Activated CD4-positive, alpha-beta memory T cell treated with anti-CD3 and anti-CD28 coated beads for 36 hours (primary cell): ENCODE results near the gene INSM2. TPM values are rescaled to one million over a fixed set of nuclear protein-coding genes. Genes with fewer than 3 reads are reported as not detected.

Experiments
- CTCF ChIA-PET: fragments of 350-600 bp; sonication (Branson Sonifier 250); formaldehyde crosslinking; loops from one replicate; lab custom pipeline; 2021; ENCODE audit warnings: antibody characterized with exemption, inconsistent platforms; lab: Charles Lee
- POLR2A ChIA-PET: fragments of 350-600 bp; sonication (Branson Sonifier 250); formaldehyde crosslinking; loops from one replicate; lab custom pipeline; 2021; ENCODE audit warnings: antibody characterized with exemption; lab: Charles Lee
- DNase-seq: peaks from one replicate; pipeline ENCODE4 v3.0.0-alpha.2; 2020
- H3K27ac Mint-ChIP-seq: one replicate; pipeline ENCODE4 v1.8.0; 2021; ENCODE audit warnings: mixed read lengths
- H3K27me3 Mint-ChIP-seq: one replicate; pipeline ENCODE4 v1.8.0; 2021; ENCODE audit warnings: mixed read lengths
- H3K36me3 Mint-ChIP-seq: one replicate; pipeline ENCODE4 v1.8.0; 2021; ENCODE audit warnings: mixed read lengths
- H3K4me1 Mint-ChIP-seq: one replicate; pipeline ENCODE4 v1.8.0; 2021; ENCODE audit warnings: low read depth, mixed read lengths
- H3K4me3 Mint-ChIP-seq: one replicate; pipeline ENCODE4 v1.8.0; 2021; ENCODE audit warnings: mild to moderate bottlenecking, mixed read lengths
- H3K9me3 Mint-ChIP-seq: one replicate; pipeline ENCODE4 v1.8.0; 2021; ENCODE audit warnings: mixed read lengths
- intact Hi-C: fragments of 100-400 bp; cut with micrococcal nuclease; formaldehyde crosslinking; loops from one replicate; pipeline ENCODE4 v1.15.1; 2023
- total RNA-seq, 2 experiments: library from RNA; stranded (reverse); gene quantifications; one replicate each; pipeline ENCODE4 v1.2.3, GENCODE V29; 2021

INSM2 gene
- total RNA-seq, 2 experiments from 2014 or later: not detected

GRCh38 chr14:35525695-35526094, 8.3 kb upstream of the INSM2 start:
- ChIA-PET CTCF (no interaction called here), POLR2A (no interaction called here)
- H3K27me3 Mint-ChIP-seq: peaks cover 16% of the 10 kb centered on the region
- no peaks in the 10 kb centered on the region for H3K9me3 Mint-ChIP-seq
- H3K27ac Mint-ChIP-seq: no peak overlapping the region
- no peaks in the 10 kb centered on the region for H3K4me1 Mint-ChIP-seq
- H3K4me3 Mint-ChIP-seq: no peak overlapping the region
- no peak for DNase-seq
- H3K36me3 Mint-ChIP-seq: no peaks in the 10 kb centered on the region
- intact Hi-C loops: no loop called here

- CTCF ChIA-PET: no interaction called here
- H3K4me1 Mint-ChIP-seq: no peaks in the 10 kb centered on the region
- POLR2A ChIA-PET: no interaction called here
Observed at GRCh38 chr14:35526962-35527361, 7.0 kb upstream of the INSM2 start.

GRCh38 chr14:35531960-35532747, 1.8 kb upstream of the INSM2 start:
- H3K36me3 Mint-ChIP-seq: peaks cover 2% of the 10 kb centered on the region
- intact Hi-C loops: loop anchor here (2.0 to 5.0 kb wide), 3 partner anchors 50 to 155 kb away; no protein-coding TSS in a partner anchor
- ChIA-PET POLR2A (interaction anchor here (2.2 kb wide), 1 partner anchor 294 kb away, joined by 6 read pairs; the partner anchor contains the start of gene BRMS1L), CTCF (interaction anchor here (0.8 to 0.9 kb wide), 2 partner anchors 11 to 290 kb away, joined by 3 read pairs; no protein-coding TSS in a partner anchor)
- H3K27me3 Mint-ChIP-seq: peaks cover 35% of the 10 kb centered on the region
- no peak overlapping the region for H3K4me3 Mint-ChIP-seq
- peaks cover 11% of the 10 kb centered on the region for H3K4me1 Mint-ChIP-seq
- DNase-seq: no peak
- no peaks in the 10 kb centered on the region for H3K9me3 Mint-ChIP-seq
- H3K27ac Mint-ChIP-seq: no peak overlapping the region

More at GRCh38 chr14:35526962-35527361, 7.0 kb upstream of the INSM2 start:
- intact Hi-C loops: no loop called here
- no peak overlapping the region for H3K27ac Mint-ChIP-seq
- H3K36me3 Mint-ChIP-seq: no peaks in the 10 kb centered on the region
- peaks cover 19% of the 10 kb centered on the region for H3K27me3 Mint-ChIP-seq
- H3K4me3 Mint-ChIP-seq: no peak overlapping the region
- no peaks in the 10 kb centered on the region for H3K9me3 Mint-ChIP-seq
- DNase-seq: no peak

GRCh38 chr14:35532783-35533356, 1.1 kb upstream of the INSM2 start:
- H3K27ac Mint-ChIP-seq: no peak overlapping the region
- H3K27me3 Mint-ChIP-seq: peaks cover 35% of the 10 kb centered on the region
- H3K36me3 Mint-ChIP-seq: peaks cover 2% of the 10 kb centered on the region
- peak overlapping the region; percentile 47 for H3K4me3 Mint-ChIP-seq
- DNase-seq: no peak
- no peaks in the 10 kb centered on the region for H3K9me3 Mint-ChIP-seq
- ChIA-PET POLR2A (interaction anchor here (1.4 to 2.2 kb wide), 2 partner anchors 11 to 293 kb away, joined by 4 to 6 read pairs; partner anchors contain the start of gene BRMS1L), CTCF (no interaction called here)
- peaks cover 11% of the 10 kb centered on the region for H3K4me1 Mint-ChIP-seq
- intact Hi-C loops: loop anchor here (2.0 to 5.0 kb wide), 3 partner anchors 51 to 154 kb away; no protein-coding TSS in a partner anchor

- DNase-seq: peak; percentile 18
- Mint-ChIP-seq H3K9me3 (no peaks in the 10 kb centered on the region), H3K4me1 (peaks cover 11% of the 10 kb centered on the region), H3K36me3 (peaks cover 4% of the 10 kb centered on the region), H3K4me3 (peak overlapping the region; percentile 47), H3K27ac (no peak overlapping the region), H3K27me3 (peaks cover 35% of the 10 kb centered on the region)
- intact Hi-C loops: loop anchor here (1.0 to 5.0 kb wide), 4 partner anchors 52 to 292 kb away; partner anchors contain the start of genes BRMS1L and RALGAPA1
- POLR2A ChIA-PET: interaction anchor here (0.5 to 2.2 kb wide), 3 partner anchors 12 to 691 kb away, joined by 4 to 6 read pairs (median 4); partner anchors contain the start of gene BRMS1L
- CTCF ChIA-PET: no interaction called here
Observed at GRCh38 chr14:35534208-35534872, 376 bp downstream of the INSM2 start.

GRCh38 chr14:35534873-35535482, 1.0 kb downstream of the INSM2 start:
- H3K27ac Mint-ChIP-seq: no peak overlapping the region
- peaks cover 11% of the 10 kb centered on the region for H3K4me1 Mint-ChIP-seq
- H3K4me3 Mint-ChIP-seq: peak overlapping the region; percentile 65
- peaks cover 4% of the 10 kb centered on the region for H3K36me3 Mint-ChIP-seq
- peaks cover 31% of the 10 kb centered on the region for H3K27me3 Mint-ChIP-seq
- POLR2A ChIA-PET: interaction anchor here (0.5 kb wide), 1 partner anchor 692 kb away, joined by 4 read pairs; no protein-coding TSS in a partner anchor
- CTCF ChIA-PET: no interaction called here
- peak; percentile 82 for DNase-seq
- intact Hi-C loops: loop anchor here (1.0 to 5.0 kb wide), 4 partner anchors 53 to 291 kb away; partner anchors contain the start of genes BRMS1L and RALGAPA1
- H3K9me3 Mint-ChIP-seq: no peaks in the 10 kb centered on the region

GRCh38 chr14:35535483-35536112, 1.6 kb downstream of the INSM2 start:
- H3K4me3 Mint-ChIP-seq: peak overlapping the region; percentile 65
- no peak overlapping the region for H3K27ac Mint-ChIP-seq
- H3K36me3 Mint-ChIP-seq: peaks cover 4% of the 10 kb centered on the region
- ChIA-PET POLR2A (no interaction called here), CTCF (interaction anchor here (0.8 kb wide), 1 partner anchor 278 kb away, joined by 5 read pairs; no protein-coding TSS in a partner anchor)
- intact Hi-C loops: loop anchor here (2.0 kb wide), 1 partner anchor 273 kb away; the partner anchor contains the start of gene RALGAPA1
- DNase-seq: no peak
- H3K4me1 Mint-ChIP-seq: peaks cover 11% of the 10 kb centered on the region
- H3K9me3 Mint-ChIP-seq: no peaks in the 10 kb centered on the region
- peaks cover 27% of the 10 kb centered on the region for H3K27me3 Mint-ChIP-seq

GRCh38 chr14:35539969-35540368, 6.0 kb downstream of the INSM2 start:
- no peak for DNase-seq
- peaks cover 12% of the 10 kb centered on the region for H3K27me3 Mint-ChIP-seq
- H3K4me3 Mint-ChIP-seq: no peak overlapping the region
- ChIA-PET CTCF (no interaction called here), POLR2A (no interaction called here)
- H3K9me3 Mint-ChIP-seq: no peaks in the 10 kb centered on the region
- H3K4me1 Mint-ChIP-seq: peaks cover 5% of the 10 kb centered on the region
- H3K36me3 Mint-ChIP-seq: peaks cover 4% of the 10 kb centered on the region
- intact Hi-C loops: no loop called here
- no peak overlapping the region for H3K27ac Mint-ChIP-seq

- POLR2A ChIA-PET: no interaction called here
- H3K9me3 Mint-ChIP-seq: no peaks in the 10 kb centered on the region
- H3K4me1 Mint-ChIP-seq: no peaks in the 10 kb centered on the region
- no peaks in the 10 kb centered on the region for H3K27me3 Mint-ChIP-seq
- CTCF ChIA-PET: interaction anchor here (1.0 to 1.5 kb wide), 2 partner anchors 11 to 104 kb away, joined by 3 read pairs; no protein-coding TSS in a partner anchor
- no peak for DNase-seq
- no peak overlapping the region for H3K27ac Mint-ChIP-seq
- peaks cover 4% of the 10 kb centered on the region for H3K36me3 Mint-ChIP-seq
- intact Hi-C loops: no loop called here
- no peak overlapping the region for H3K4me3 Mint-ChIP-seq
Observed at GRCh38 chr14:35543006-35543405, 9.0 kb downstream of the INSM2 start.

- peaks cover 5% of the 10 kb centered on the region for H3K36me3 Mint-ChIP-seq
- H3K4me1 Mint-ChIP-seq: no peaks in the 10 kb centered on the region
- no peak overlapping the region for H3K27ac Mint-ChIP-seq
- ChIA-PET POLR2A (no interaction called here), CTCF (no interaction called here)
- intact Hi-C loops: no loop called here
- no peaks in the 10 kb centered on the region for H3K9me3 Mint-ChIP-seq
- H3K27me3 Mint-ChIP-seq: no peaks in the 10 kb centered on the region
- H3K4me3 Mint-ChIP-seq: no peak overlapping the region
- DNase-seq: no peak
Observed at GRCh38 chr14:35549551-35549950, 15.6 kb downstream of the INSM2 start.

GRCh38 chr14:35551081-35551480, 17.1 kb downstream of the INSM2 start:
- no peak for DNase-seq
- no peaks in the 10 kb centered on the region for H3K9me3 Mint-ChIP-seq
- H3K36me3 Mint-ChIP-seq: peaks cover 5% of the 10 kb centered on the region
- CTCF ChIA-PET: interaction anchor here (1.5 kb wide), 1 partner anchor 17 kb away, joined by 3 read pairs; no protein-coding TSS in a partner anchor
- POLR2A ChIA-PET: no interaction called here
- intact Hi-C loops: no loop called here
- H3K27ac Mint-ChIP-seq: no peak overlapping the region
- H3K27me3 Mint-ChIP-seq: no peaks in the 10 kb centered on the region
- H3K4me3 Mint-ChIP-seq: no peak overlapping the region
- H3K4me1 Mint-ChIP-seq: no peaks in the 10 kb centered on the region
